A549 treated with GW870086 at 1 μM for 4 hours (cell line): Measurements from ENCODE around the gene GRHL3. TPM values are rescaled to one million over a fixed set of nuclear protein-coding genes. Genes with fewer than 3 reads are reported as not detected.

Experiments used
- total RNA-seq: library from RNA; stranded (reverse); fragments of 200-300 nt; extraction: Qiagen RNA extraction; gene quantifications from 5 replicates; pipeline ENCODE4 v1.2.3, GENCODE V29; 2022; ENCODE audit warnings: low read depth

GRHL3 gene
- total RNA-seq = 0.83 to 1.1 TPM (median 0.99 TPM) in 5 replicates

DNA sequence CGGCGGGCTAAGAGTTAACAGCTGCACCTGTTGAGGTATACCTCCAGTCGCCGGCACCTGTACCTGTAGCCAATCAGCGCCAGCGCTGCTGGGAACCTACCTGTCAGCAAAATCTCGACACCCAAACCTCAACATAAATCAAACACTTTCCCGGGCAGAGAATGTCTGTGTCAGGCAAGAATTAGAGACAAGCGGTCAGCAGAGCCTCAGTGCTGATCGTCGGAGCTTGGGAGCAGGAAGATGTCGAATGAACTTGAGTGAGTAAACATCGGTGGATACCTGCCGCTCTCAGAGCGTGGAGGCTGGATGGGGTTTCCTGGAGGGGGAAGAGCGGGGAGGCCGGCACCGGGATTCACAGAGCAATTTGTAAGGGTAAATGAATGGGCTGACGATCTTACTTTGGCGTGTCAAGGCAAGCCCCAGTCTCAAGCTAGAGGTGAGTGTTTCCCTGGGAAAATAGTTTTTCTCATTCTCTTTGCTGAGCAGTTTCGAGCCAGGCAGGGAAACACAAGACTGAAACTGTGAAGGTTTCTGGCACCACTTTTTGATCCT is at the start of gene GRHL3:
Gene GRHL3 (plus strand): TSS at position 46 of the 552 bp plus-strand sequence. CDS start 195 bp downstream, at position 241.

Other genes with a start within 250 kb of the GRHL3 start
- gene MYOM3, start 207.2 kb upstream of the GRHL3 start, total RNA-seq = 5.8 to 7.1 TPM (median 6.7 TPM) in 5 replicates
- 8.0 to 9.6 TPM (median 8.4 TPM) in 5 replicates for gene IL22RA1, start 176.2 kb upstream of the GRHL3 start, total RNA-seq
- 0.99 to 1.6 TPM (median 1.2 TPM) in 5 replicates for gene IFNLR1, start 132.1 kb upstream of the GRHL3 start, total RNA-seq
- 6.6 to 7.7 TPM (median 6.8 TPM) in 5 replicates for gene STPG1, start 94.4 kb downstream of the GRHL3 start, total RNA-seq
- gene NIPAL3, start 96.4 kb downstream of the GRHL3 start, total RNA-seq = 5.9 to 7.4 TPM (median 7.1 TPM) in 5 replicates
- gene RCAN3, start 183.5 kb downstream of the GRHL3 start, total RNA-seq = 12.2 to 16.2 TPM (median 15.0 TPM) in 5 replicates
- gene NCMAP, start 236.7 kb downstream of the GRHL3 start, total RNA-seq = 0.06 to 0.09 TPM (median 0.07 TPM) in 5 replicates